HepG2 (cell line): ENCODE results near the gene PRR11. TPM values are rescaled to one million over a fixed set of nuclear protein-coding genes. Genes with fewer than 3 reads are reported as not detected.
"Not testable (repeated sequence)": the region's sequence is repeated elsewhere in the genome, so short reads cannot be mapped to it uniquely, and the experiment has no call there.

Experiments
- ATAC-seq: fragments of 200-7000 bp; cut with Tn5 transposase; 3 replicates; pipeline ENCODE4 v1.9.1; 2020; ENCODE audit warnings: mild to moderate bottlenecking, moderate library complexity
- BruUV-seq: library from RNA; stranded (reverse); fragments of 400-500 nt; replicated peaks from 2 replicates; lab custom pipeline; 2021; lab: Mats Ljungman, UMichigan
- CTCF ChIA-PET: fragments of 300-600 bp; formaldehyde crosslinking; extraction: SDS; loops from one replicate; lab custom pipeline; 2021; ENCODE audit warnings: low total read pairs, inconsistent platforms, low intra/inter-chr PET ratio; lab: Yijun Ruan, JAX
- POLR2A ChIA-PET: fragments of 350-600 bp; sonication (Branson Sonifier 250); formaldehyde crosslinking; loops from one replicate; lab custom pipeline; 2020; ENCODE audit warnings: antibody characterized with exemption, inconsistent platforms; lab: Yijun Ruan, JAX
- DNase-seq: peaks from one replicate; pipeline ENCODE4 v3.0.0-alpha.2; 2015; ENCODE audit warnings: low spot score
- FAIRE-seq: peaks from 3 replicates; lab custom pipeline; 2011; peaks lifted over from hg19 to GRCh38; lab: Jason Lieb, UNC
- H2AFZ ChIP-seq: one replicate; pipeline ENCODE4 v1.6.1; 2011; ENCODE audit warnings: low read length, inconsistent platforms
- H3K27ac ChIP-seq: fragments of 300-600 bp; 3 replicates; pipeline ENCODE4 v1.8.0; 2011; ENCODE audit warnings: mixed run types, mild to moderate bottlenecking, mixed read lengths, low read length, inconsistent platforms; ENCODE audit not compliant: insufficient read depth; ENCODE audit errors: extremely low read length
- H3K27me3 ChIP-seq, 2 experiments: fragments of 200-600 bp in 1 of 2; 2 replicates in 1 of 2; 3 replicates in 1 of 2; pipeline versions ENCODE4 v1.6.0 to v1.8.0; 2011; ENCODE audit warnings: low read length in 2 of 2, mild to moderate bottlenecking in 2 of 2, moderate library complexity in 2 of 2, inconsistent platforms in 1 of 2; ENCODE audit not compliant: insufficient read depth in 2 of 2, control insufficient read depth in 1 of 2
- H3K36me3 ChIP-seq, 2 experiments: fragments of 200-600 bp in 1 of 2; replicated peaks in 1 of 2; 2 replicates in 1 of 2; 3 replicates in 1 of 2; pipeline versions ENCODE4 v1.5.1 to v1.8.0; 2011; ENCODE audit warnings: low read length in 2 of 2, inconsistent platforms in 1 of 2; ENCODE audit not compliant: insufficient read depth in 2 of 2, control insufficient read depth in 1 of 2
- H3K4me1 ChIP-seq: 2 replicates; pipeline ENCODE4 v1.5.1; 2012; ENCODE audit warnings: low read length, inconsistent platforms; ENCODE audit not compliant: insufficient read depth
- H3K4me2 ChIP-seq: 2 replicates; pipeline ENCODE4 v1.6.0; 2011; ENCODE audit warnings: low read depth, low read length, inconsistent platforms
- H3K4me3 ChIP-seq, 3 experiments: fragments of 200-600 bp in 1 of 3; sonication (generic), shearing (Covaris generic) in 1 of 3; replicated peaks in 1 of 3; 2 replicates each; pipeline ENCODE4 v1.5.1; 2011 to 2016; ENCODE audit warnings: low read length in 3 of 3, inconsistent platforms in 2 of 3, low read depth in 2 of 3, mild to moderate bottlenecking in 2 of 3, control low read depth in 1 of 3, mixed read lengths in 1 of 3; ENCODE audit not compliant: insufficient read depth in 1 of 3
- H3K79me2 ChIP-seq: one replicate; pipeline ENCODE4 v1.6.1; 2011; ENCODE audit warnings: low read length, inconsistent platforms; ENCODE audit not compliant: insufficient read depth
- H3K9ac ChIP-seq: 2 replicates; pipeline ENCODE4 v1.6.0; 2011; ENCODE audit warnings: mild to moderate bottlenecking, low read depth, low read length, inconsistent platforms; ENCODE audit not compliant: insufficient read depth
- H3K9me3 ChIP-seq: 2 replicates; pipeline ENCODE4 v1.5.1; 2012; ENCODE audit warnings: mild to moderate bottlenecking, low read length
- H4K20me1 ChIP-seq: 2 replicates; pipeline ENCODE4 v1.6.0; 2011; ENCODE audit warnings: inconsistent platforms, mild to moderate bottlenecking, low read length, moderate library complexity; ENCODE audit not compliant: insufficient read depth
- CEBPB ChIP-seq: IDR thresholded peaks from 2 replicates; pipeline ENCODE4 v1.6.1; 2011; ENCODE audit warnings: low read depth, low read length, improper control_type of control experiment, borderline replicate concordance
- SRF ChIP-seq: IDR thresholded peaks from 2 replicates; pipeline ENCODE4 v1.6.1; 2011; ENCODE audit warnings: mild to moderate bottlenecking, low read depth, low read length, moderate library complexity
- WGBS: methylation state at CpG from one replicate; pipeline ENCODE4 v1.1.6; 2017; ENCODE audit warnings: low lambda C conversion rate; 5-methylcytosine and 5-hydroxymethylcytosine counted together
- in situ Hi-C: cut with HindIII; loops from 2 replicates; pipeline ENCODE4 v1.10.0; 2017; ENCODE audit warnings: low pct_unique_long_range_greater_than_20kb; ENCODE audit not compliant: extremely low pct_ligation_motif_present
- intact Hi-C: fragments of 100-400 bp; cut with micrococcal nuclease; formaldehyde crosslinking; loops from one replicate; pipeline ENCODE4 v1.10.0; 2022; ENCODE audit not compliant: unreplicated experiment
- polyA plus RNA-seq, 8 experiments: library from polyadenylated mRNA; depleted of rRNA in 3 of 8; stranded (reverse) in 7 of 8; unstranded in 1 of 8; fragments of >200 nt; fragmentation: Illumina TruSeq in 4 of 8; extraction: Trizol in 4 of 8; gene quantifications; 2 replicates each; pipeline versions ENCODE4 v1.2.1 to v1.2.3, GENCODE V29; 2011 to 2016; ENCODE audit warnings: low read depth in 4 of 8, missing spikeins in 1 of 8, mixed read lengths in 1 of 8; ENCODE audit not compliant: insufficient read depth in 1 of 8
- total RNA-seq, 5 experiments: library from RNA; depleted of rRNA; stranded (reverse); fragments of >200 nt; fragmentation: Illumina TruSeq; extraction: Trizol; gene quantifications; 2 replicates each; pipeline ENCODE4 v1.2.3, GENCODE V29; 2016; ENCODE audit warnings: low read depth in 1 of 5

Gene PRR11
- total and polyA plus RNA-seq, 2 of the 13 experiments (the other 11 are each of a cell fraction or from before 2014, with no cell fraction given), result 35.7 to 39.2 TPM

DNA sequence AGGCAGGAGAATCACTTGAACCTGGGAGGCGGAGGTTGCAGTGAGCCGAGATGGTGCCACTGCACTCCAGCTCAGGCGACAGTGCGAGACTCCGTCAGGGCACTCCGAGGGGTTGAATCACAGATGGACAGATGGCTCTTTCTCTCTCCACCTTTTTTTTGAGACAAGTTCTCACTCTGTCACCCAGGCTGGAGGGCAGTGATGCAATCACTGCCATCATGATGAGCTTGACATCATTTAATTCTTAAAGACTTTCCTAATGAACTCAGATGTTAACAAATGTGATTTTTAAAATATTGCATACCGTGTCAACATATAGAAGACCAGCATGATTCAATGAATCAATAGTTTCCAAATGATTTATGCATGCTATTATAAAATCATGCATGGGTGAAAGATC lies 68.3 kb downstream of the PRR11 start:
- no peaks in the 10 kb centered on the region for H3K36me3 ChIP-seq
- no peak overlapping the region for H3K27ac ChIP-seq
- CTCF ChIA-PET, result no interaction called here
- DNase-seq, result no peak
- no TSS peak for BruUV-seq
- peaks cover 14% of the 10 kb centered on the region for H3K4me1 ChIP-seq
- H3K9ac ChIP-seq, result no peak overlapping the region
- H3K4me3 ChIP-seq, result no peak overlapping the region
- H3K4me2 ChIP-seq, result no peak overlapping the region
- no peaks in the 10 kb centered on the region for H4K20me1 ChIP-seq
- in situ Hi-C loops (no loop called here), intact Hi-C loops (no loop called here)
- FAIRE-seq, result no peak
- no peaks in the 10 kb centered on the region for H3K9me3 ChIP-seq
- H3K27me3 ChIP-seq, result peaks cover 0 to 4% of the 10 kb centered on the region in 2 experiments; a peak in 1 of 5 replicates
- 91% methylated on average over 7 of the region's 7 CpGs for WGBS
- TF ChIP-seq SRF (no peak), CEBPB (peak; percentile 50)
- POLR2A ChIA-PET, result no interaction called here
- no peaks in the 10 kb centered on the region for H3K79me2 ChIP-seq
- ATAC-seq, result no peak
- no peak overlapping the region for H2AFZ ChIP-seq

DNA sequence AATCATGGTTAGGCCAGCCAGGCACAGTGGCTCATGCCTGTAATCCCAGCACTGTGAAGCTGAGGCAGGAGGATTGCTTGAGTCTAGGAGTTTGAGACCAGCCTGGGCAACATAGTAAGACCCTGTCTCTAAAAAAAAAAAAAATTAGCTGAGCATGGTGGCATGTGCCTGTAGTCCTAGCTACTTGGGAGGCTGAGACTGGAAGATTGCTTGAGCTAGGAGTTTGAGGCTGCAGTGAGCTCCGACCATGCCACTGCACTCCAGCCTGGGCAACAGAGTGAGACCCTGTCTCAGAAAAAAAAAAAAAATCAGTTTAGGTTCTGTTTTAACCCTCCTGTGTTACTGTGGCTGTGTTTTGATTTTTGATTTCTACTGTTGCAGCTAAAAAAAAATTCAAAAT lies 73.0 kb downstream of the PRR11 start:
- H2AFZ ChIP-seq, H3K4me1 ChIP-seq, H3K9me3 ChIP-seq, H3K27me3 ChIP-seq, H3K36me3 ChIP-seq, H3K9ac ChIP-seq, H4K20me1 ChIP-seq, H3K79me2 ChIP-seq, BruUV-seq, POLR2A ChIA-PET, ATAC-seq, H3K4me2 ChIP-seq, intact Hi-C loops, FAIRE-seq, in situ Hi-C loops, H3K4me3 ChIP-seq, DNase-seq, H3K27ac ChIP-seq: not testable (repeated sequence)
- CTCF ChIA-PET, result interaction anchor here (0.7 kb wide), 1 partner anchor 15 kb away, joined by 3 read pairs; no protein-coding TSS in a partner anchor
- 79% methylated on average over 1 of the region's 1 CpG for whole genome bisulfite sequencing
